T-cell (primary cell): Measurements from ENCODE around the gene DSN1. TPM values are rescaled to one million over a fixed set of nuclear protein-coding genes. Genes with fewer than 3 reads are reported as not detected.
"Not testable (repeated sequence)": the region's sequence is repeated elsewhere in the genome, so short reads cannot be mapped to it uniquely, and the experiment has no call there.

ENCODE experiments used
- ATAC-seq, 4 experiments: fragments of 200-7000 bp in 3 of 4; fragments of 150-1000 bp in 1 of 4; cut with Tn5 transposase; replicated peaks in 1 of 4; 1 replicate in 3 of 4; 2 replicates in 1 of 4; pipeline ENCODE4 v1.10.0; 2021; ENCODE audit warnings: moderate library complexity in 3 of 4, mild to moderate bottlenecking in 2 of 4, moderate number of reproducible peaks in 1 of 4
- CTCF ChIA-PET, 2 donors: fragments of 300-600 bp; sonication (Branson Sonifier 250); formaldehyde crosslinking; loops; one replicate each; lab custom pipeline; 2022; ENCODE audit warnings: antibody characterized with exemption in 2 of 2; lab: Charles Lee
- POLR2A ChIA-PET, 2 donors: fragments of 300-600 bp; sonication (Branson Sonifier 250); formaldehyde crosslinking; loops; one replicate each; lab custom pipeline; 2022; ENCODE audit warnings: antibody characterized with exemption in 2 of 2; lab: Charles Lee
- DNase-seq, 35 experiments: peaks; one replicate each; pipeline versions ENCODE4 v3.0.0 to v3.0.0-alpha.2; 2013 to 2023
- H3K27ac ChIP-seq: one replicate; pipeline ENCODE4 v1.5.1; 2013; ENCODE audit warnings: low read length
- H3K27me3 ChIP-seq, 2 experiments: replicated peaks in 1 of 2; 1 replicate in 1 of 2; 2 replicates in 1 of 2; pipeline versions ENCODE4 v1.6.1 to v1.7.0; 2013; ENCODE audit warnings: low read length in 1 of 2, mixed read lengths in 1 of 2; ENCODE audit not compliant: control insufficient read depth in 2 of 2, insufficient read depth in 2 of 2; ENCODE audit errors: extremely low read depth in 1 of 2
- H3K36me3 ChIP-seq, 2 donors: 1 replicate in 1 of 2; 2 replicates in 1 of 2; pipeline versions ENCODE4 v1.6.1 to v1.7.0; 2013; ENCODE audit warnings: low read length in 1 of 2; ENCODE audit not compliant: control insufficient read depth in 2 of 2, insufficient read depth in 1 of 2; ENCODE audit errors: extremely low read depth in 1 of 2
- H3K4me1 ChIP-seq, 2 experiments: 1 replicate in 1 of 2; 2 replicates in 1 of 2; pipeline versions ENCODE4 v1.6.1 to v1.7.0; 2013; ENCODE audit warnings: low read length in 2 of 2, mixed read lengths in 1 of 2; ENCODE audit not compliant: insufficient read depth in 2 of 2, control insufficient read depth in 1 of 2; ENCODE audit errors: extremely low read depth in 1 of 2
- H3K4me3 ChIP-seq, 2 donors: 1 replicate in 1 of 2; 2 replicates in 1 of 2; pipeline versions ENCODE4 v1.5.1 to v1.7.0; 2013; ENCODE audit warnings: mild to moderate bottlenecking in 2 of 2, low read length in 1 of 2, moderate library complexity in 1 of 2; ENCODE audit not compliant: control insufficient read depth in 1 of 2; ENCODE audit errors: extremely low read depth in 1 of 2
- H3K9me3 ChIP-seq: 2 replicates; pipeline ENCODE4 v1.7.0; 2013
- H3K27ac Mint-ChIP-seq, 2 donors: one replicate each; pipeline ENCODE4 v1.8.0; 2020 to 2021; ENCODE audit warnings: mild to moderate bottlenecking in 2 of 2, mixed read lengths in 2 of 2
- H3K27me3 Mint-ChIP-seq, 2 donors: one replicate each; pipeline ENCODE4 v1.8.0; 2021 to 2022; ENCODE audit warnings: mixed read lengths in 2 of 2
- H3K36me3 Mint-ChIP-seq: one replicate; pipeline ENCODE4 v1.8.0; 2021; ENCODE audit warnings: mixed read lengths
- H3K4me1 Mint-ChIP-seq, 3 donors: one replicate each; pipeline ENCODE4 v1.8.0; 2020 to 2022; ENCODE audit warnings: mixed read lengths in 3 of 3, mild to moderate bottlenecking in 1 of 3
- H3K4me3 Mint-ChIP-seq, 3 donors: one replicate each; pipeline ENCODE4 v1.8.0; 2020 to 2022; ENCODE audit warnings: mild to moderate bottlenecking in 3 of 3, mixed read lengths in 3 of 3, moderate library complexity in 3 of 3
- H3K9me3 Mint-ChIP-seq, 3 donors: one replicate each; pipeline ENCODE4 v1.8.0; 2020 to 2022; ENCODE audit warnings: mixed read lengths in 3 of 3
- WGBS: methylation state at CpG from one replicate; pipeline ENCODE4 v1.1.5; 2013; ENCODE audit warnings: missing lambda C conversion rate; ENCODE audit not compliant: insufficient coverage; 5-methylcytosine and 5-hydroxymethylcytosine counted together
- total RNA-seq, 35 experiments: library from RNA in 6 of 35; stranded (reverse) in 6 of 35; fragments of 120-200 nt in 1 of 35; gene quantifications; one replicate each; pipeline versions ENCODE4 v1.2.1 to v1.2.4 and lab custom pipeline; 2013 to 2026

DSN1 gene
- total RNA-seq, 5 donors from 2014 or later (not counting 1 experiment from before 2014, with no cell fraction given): 10.1 to 13.6 (median 11.1) TPM

DNA sequence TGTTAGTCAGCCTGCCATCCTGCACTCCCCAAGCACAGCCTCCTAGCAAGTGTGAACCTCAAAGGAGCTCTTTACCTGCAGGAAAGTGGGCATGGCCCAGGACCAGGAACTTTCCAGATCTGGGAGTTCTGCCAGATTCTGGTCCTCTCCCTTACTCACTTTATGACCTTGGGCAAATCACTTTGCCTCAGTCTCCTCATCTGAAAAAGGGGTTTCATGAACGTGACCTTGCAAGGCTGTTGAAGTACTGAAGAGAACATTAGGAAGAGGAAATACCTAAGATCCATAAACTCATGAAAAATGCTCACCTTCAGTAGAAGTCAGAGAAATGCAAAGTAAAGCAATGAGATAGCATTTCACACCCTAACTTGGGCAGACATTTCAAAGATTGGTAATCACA, 26.8 kb upstream of the DSN1 start:
- H3K27ac Mint-ChIP-seq: no peak overlapping the region
- peaks cover 0 to 14% of the 10 kb centered on the region in 2 donors for H3K36me3 ChIP-seq
- H3K27ac ChIP-seq: no peak overlapping the region
- ChIA-PET CTCF (no interaction called here), POLR2A (no interaction called here)
- H3K9me3 Mint-ChIP-seq: no peaks in the 10 kb centered on the region
- peaks cover 0 to 3% of the 10 kb centered on the region in 2 experiments for H3K27me3 ChIP-seq
- no peaks in the 10 kb centered on the region for H3K36me3 Mint-ChIP-seq
- no peaks in the 10 kb centered on the region for H3K4me1 Mint-ChIP-seq
- no CpG with 5 or more reads among the region's 1 CpG for WGBS
- H3K4me3 ChIP-seq: no peak overlapping the region
- no peak for ATAC-seq
- H3K27me3 Mint-ChIP-seq: no peaks in the 10 kb centered on the region
- DNase-seq: no peak
- H3K4me1 ChIP-seq: no peaks in the 10 kb centered on the region
- H3K9me3 ChIP-seq: no peaks in the 10 kb centered on the region
- H3K4me3 Mint-ChIP-seq: no peak overlapping the region

DNA sequence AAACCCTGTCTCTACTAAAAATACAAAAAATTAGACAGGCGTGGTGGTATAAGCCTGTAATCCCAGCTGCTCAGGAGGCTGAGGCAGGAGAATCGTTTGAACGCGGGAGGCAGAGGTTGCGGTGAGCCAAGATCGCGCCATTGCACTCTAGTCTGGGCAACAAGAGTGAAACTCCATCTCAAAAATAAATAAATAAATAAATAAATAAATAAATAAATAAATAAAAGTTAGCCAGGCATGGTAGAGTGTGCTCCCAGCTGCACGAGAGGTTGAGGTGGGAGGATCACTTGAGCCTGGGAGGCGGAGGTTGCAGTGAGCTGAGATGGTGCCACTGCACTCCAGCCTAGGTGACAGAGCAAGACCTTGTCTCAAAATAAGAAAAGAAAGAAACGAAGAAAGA, 25.8 kb upstream of the DSN1 start:
- H3K27ac Mint-ChIP-seq, H3K4me3 ChIP-seq, H3K27me3 Mint-ChIP-seq, H3K36me3 Mint-ChIP-seq, H3K9me3 ChIP-seq, H3K27ac ChIP-seq, CTCF ChIA-PET, H3K4me1 ChIP-seq, H3K4me1 Mint-ChIP-seq, H3K9me3 Mint-ChIP-seq, H3K4me3 Mint-ChIP-seq, H3K27me3 ChIP-seq, POLR2A ChIA-PET, DNase-seq, ATAC-seq: not testable (repeated sequence)
- H3K36me3 ChIP-seq: peaks cover 0 to 14% of the 10 kb centered on the region in 2 donors
- 100% methylated on average over 1 of the region's 10 CpGs for WGBS

DNA sequence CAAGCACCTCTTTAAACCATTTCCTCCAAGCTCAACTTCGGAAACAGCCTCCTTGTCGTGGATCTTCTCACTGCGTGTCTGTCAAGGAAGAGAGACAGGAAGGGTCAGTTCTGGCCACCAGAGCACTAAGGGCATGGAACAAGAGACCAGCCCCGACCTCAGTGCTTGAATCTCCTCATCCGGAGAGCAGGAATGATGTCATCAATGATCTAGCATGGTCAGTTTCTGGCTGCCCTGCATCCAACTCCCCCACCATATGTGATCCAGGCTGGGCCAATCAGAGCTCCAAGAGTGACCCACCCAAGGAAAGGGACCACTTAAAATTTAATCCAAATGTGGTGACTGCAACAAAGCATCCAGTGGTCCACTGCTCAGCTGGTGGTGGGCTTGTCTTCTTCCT, 23.3 kb upstream of the DSN1 start:
- no peaks in the 10 kb centered on the region for H3K27me3 Mint-ChIP-seq
- H3K4me1 Mint-ChIP-seq: no peaks in the 10 kb centered on the region
- WGBS: 91% methylated on average over 5 of the region's 5 CpGs
- no peak for ATAC-seq
- Histone ChIP-seq H3K27ac (no peak overlapping the region), H3K27me3 (no peaks in the 10 kb centered on the region), H3K4me1 (no peaks in the 10 kb centered on the region), H3K9me3 (no peaks in the 10 kb centered on the region), H3K4me3 (no peak overlapping the region), H3K36me3 (peaks cover 0 to 21% of the 10 kb centered on the region in 2 donors)
- POLR2A ChIA-PET: no interaction called here
- H3K36me3 Mint-ChIP-seq: no peaks in the 10 kb centered on the region
- H3K4me3 Mint-ChIP-seq: no peak overlapping the region
- H3K27ac Mint-ChIP-seq: no peak overlapping the region
- CTCF ChIA-PET: no interaction called here
- DNase-seq: no peak
- H3K9me3 Mint-ChIP-seq: no peaks in the 10 kb centered on the region

DNA sequence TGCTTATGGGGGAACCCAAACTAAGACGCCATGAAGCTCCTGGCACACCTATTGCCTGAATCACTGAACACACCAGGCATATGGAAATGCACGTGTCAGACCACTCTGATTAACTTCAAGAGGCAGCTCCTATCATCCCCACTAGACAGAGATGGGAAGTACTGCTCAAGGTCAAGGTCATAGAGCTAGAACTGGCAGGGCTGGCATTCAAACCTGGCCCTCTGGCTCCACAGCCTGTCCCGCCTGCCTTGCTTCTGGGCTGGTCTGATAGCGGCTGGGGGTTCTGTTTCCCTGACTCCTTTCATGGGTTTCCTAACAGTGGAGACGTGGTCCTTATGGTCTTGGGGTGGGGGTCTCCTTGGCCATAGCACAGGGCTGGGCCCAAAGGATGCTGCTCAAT, 22.6 kb upstream of the DSN1 start:
- Histone ChIP-seq H3K36me3 (peaks cover 0 to 21% of the 10 kb centered on the region in 2 donors), H3K4me1 (no peaks in the 10 kb centered on the region), H3K4me3 (no peak overlapping the region), H3K27me3 (no peaks in the 10 kb centered on the region), H3K9me3 (no peaks in the 10 kb centered on the region), H3K27ac (no peak overlapping the region)
- no peaks in the 10 kb centered on the region for H3K27me3 Mint-ChIP-seq
- WGBS: 90% methylated on average over 2 of the region's 5 CpGs
- no peak for ATAC-seq
- H3K27ac Mint-ChIP-seq: no peak overlapping the region
- ChIA-PET CTCF (interaction anchor here in 1 of 2 donors (0.6 kb wide), 1 partner anchor 1197 kb away, joined by 3 read pairs; no protein-coding TSS in a partner anchor), POLR2A (interaction anchor here in 1 of 2 donors (0.6 kb wide), 1 partner anchor 42 kb away, joined by 5 read pairs; no protein-coding TSS in a partner anchor)
- no peaks in the 10 kb centered on the region for H3K4me1 Mint-ChIP-seq
- H3K36me3 Mint-ChIP-seq: no peaks in the 10 kb centered on the region
- no peaks in the 10 kb centered on the region for H3K9me3 Mint-ChIP-seq
- DNase-seq: no peak
- no peak overlapping the region for H3K4me3 Mint-ChIP-seq

DNA sequence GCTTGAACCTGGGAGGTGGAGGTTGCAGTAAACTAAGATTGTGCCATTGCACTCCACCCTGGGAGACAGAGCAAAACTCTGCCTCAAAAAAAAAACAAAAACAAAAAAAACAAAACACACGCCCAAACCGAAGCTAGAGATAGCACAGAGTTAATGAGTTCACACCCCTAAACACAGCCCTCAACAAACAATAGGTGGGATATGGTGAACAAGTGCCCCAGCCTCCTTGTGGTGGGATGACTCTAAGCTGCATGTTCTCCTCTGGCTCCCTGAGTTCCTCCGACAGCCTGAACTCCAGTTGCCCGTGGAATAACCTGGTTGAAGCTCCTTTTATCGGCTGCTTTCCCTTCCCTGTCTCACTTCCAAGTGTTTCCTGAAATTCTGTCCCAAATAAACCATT, 22.1 kb upstream of the DSN1 start:
- Histone ChIP-seq H3K36me3 (peaks cover 0 to 21% of the 10 kb centered on the region in 2 donors), H3K9me3 (no peaks in the 10 kb centered on the region), H3K4me1 (no peaks in the 10 kb centered on the region), H3K27me3 (no peaks in the 10 kb centered on the region), H3K4me3 (no peak overlapping the region), H3K27ac (no peak overlapping the region)
- Mint-ChIP-seq H3K27me3 (no peaks in the 10 kb centered on the region), H3K4me3 (no peak overlapping the region), H3K27ac (no peak overlapping the region), H3K4me1 (no peaks in the 10 kb centered on the region), H3K36me3 (no peaks in the 10 kb centered on the region), H3K9me3 (no peaks in the 10 kb centered on the region)
- CTCF ChIA-PET: interaction anchor here in 1 of 2 donors (0.6 kb wide), 1 partner anchor 1197 kb away, joined by 3 read pairs; no protein-coding TSS in a partner anchor
- POLR2A ChIA-PET: no interaction called here
- DNase-seq (no peak), ATAC-seq (no peak)
- WGBS: 92% methylated on average over 2 of the region's 5 CpGs

DNA sequence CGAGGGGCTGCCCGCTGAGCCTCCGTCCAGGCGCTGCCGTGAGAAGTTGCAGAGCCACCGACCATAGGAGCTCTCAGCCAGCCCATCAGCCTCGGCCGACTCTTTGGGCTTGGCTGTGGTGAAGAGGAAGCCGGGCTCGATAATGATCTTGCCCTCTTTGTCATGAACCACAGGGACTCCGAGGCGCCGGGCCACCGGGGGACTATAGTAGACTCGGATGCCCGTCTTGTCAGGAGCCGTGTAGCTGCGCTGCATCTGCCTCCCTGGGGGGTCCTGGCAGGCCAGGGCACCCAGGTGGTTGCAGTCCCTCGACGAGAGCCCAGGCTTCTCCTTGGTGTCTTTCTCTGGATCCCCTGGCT, 20.5 kb upstream of the DSN1 start:
- Mint-ChIP-seq H3K36me3 (no peaks in the 10 kb centered on the region), H3K27ac (no peak overlapping the region), H3K27me3 (no peaks in the 10 kb centered on the region), H3K9me3 (no peaks in the 10 kb centered on the region), H3K4me1 (no peaks in the 10 kb centered on the region), H3K4me3 (no peak overlapping the region)
- Histone ChIP-seq H3K9me3 (no peaks in the 10 kb centered on the region), H3K36me3 (peaks cover 0 to 14% of the 10 kb centered on the region in 2 donors), H3K4me1 (no peaks in the 10 kb centered on the region), H3K4me3 (no peak overlapping the region), H3K27me3 (no peaks in the 10 kb centered on the region), H3K27ac (no peak overlapping the region)
- ChIA-PET CTCF (no interaction called here), POLR2A (no interaction called here)
- ATAC-seq: no peak
- WGBS: 93% methylated on average over 15 of the region's 20 CpGs
- DNase-seq: no peak
